ENCODE results near the gene APBA3. TPM values are rescaled to one million over a fixed set of nuclear protein-coding genes. Genes with fewer than 3 reads are reported as not detected.

Gene APBA3
- total RNA-seq, 2 donors from 2014 or later = 20.0 to 35.6 TPM

DNA sequence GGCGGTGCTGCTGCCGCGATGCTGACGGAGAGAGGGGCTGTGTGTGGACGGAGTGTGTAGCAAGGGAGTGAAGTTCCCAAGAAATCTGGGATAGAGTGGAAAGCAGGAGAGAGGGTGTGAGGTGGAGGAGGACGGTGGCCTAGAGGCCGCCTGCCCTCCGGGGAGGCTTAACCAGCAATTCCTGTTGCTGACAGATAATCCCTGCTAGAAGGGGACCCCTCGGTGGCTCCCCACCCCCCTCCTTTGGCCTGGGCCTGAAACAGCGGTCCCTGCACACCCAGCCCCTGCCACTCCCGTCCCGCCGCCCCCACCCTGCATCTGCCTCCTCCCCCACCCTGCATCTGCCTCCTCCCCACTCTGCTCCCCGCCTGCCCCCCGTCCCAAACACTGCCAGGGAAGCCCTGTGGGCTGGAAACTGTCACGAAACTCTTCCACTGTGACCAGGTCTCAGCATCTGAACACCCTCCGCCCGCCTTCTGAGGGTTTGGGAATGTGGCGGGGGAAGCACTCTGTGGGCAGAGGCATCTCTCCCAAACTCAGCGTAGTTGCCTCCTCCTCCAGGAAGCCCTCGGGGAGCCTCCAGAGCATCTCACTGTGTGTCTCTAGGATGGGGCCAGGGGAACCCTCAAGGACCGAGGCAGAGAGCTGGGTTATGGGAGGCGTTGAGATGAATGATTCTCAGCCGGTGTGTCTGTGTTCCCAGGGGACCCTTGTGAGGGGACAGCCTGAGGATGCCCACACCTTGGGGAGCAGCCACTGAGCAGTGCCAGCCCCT, 41.8 kb upstream of the APBA3 start:
- Histone ChIP-seq H3K9me3 (no peaks in the 10 kb centered on the region), H3K36me3 (replicated peaks in 1 of 2; ENCODE audit: insufficient read depth in 1 of 2, low read depth in 2 of 2) (no peaks in the 10 kb centered on the region), H3K27me3 (peaks cover 0 to 17% of the 10 kb centered on the region in 2 donors), H3K4me1 (peaks cover 9% of the 10 kb centered on the region), H3K4me3 (no peak overlapping the region), H3K27ac (no peak overlapping the region)
- intact Hi-C loops (cut with DNase I) = no loop called here
- ATAC-seq = no peak
- WGBS, 2 donors = 67 to 79% methylated on average over 16 to 18 of the region's 24 CpGs
- TF ChIP-seq, protein P1, sequence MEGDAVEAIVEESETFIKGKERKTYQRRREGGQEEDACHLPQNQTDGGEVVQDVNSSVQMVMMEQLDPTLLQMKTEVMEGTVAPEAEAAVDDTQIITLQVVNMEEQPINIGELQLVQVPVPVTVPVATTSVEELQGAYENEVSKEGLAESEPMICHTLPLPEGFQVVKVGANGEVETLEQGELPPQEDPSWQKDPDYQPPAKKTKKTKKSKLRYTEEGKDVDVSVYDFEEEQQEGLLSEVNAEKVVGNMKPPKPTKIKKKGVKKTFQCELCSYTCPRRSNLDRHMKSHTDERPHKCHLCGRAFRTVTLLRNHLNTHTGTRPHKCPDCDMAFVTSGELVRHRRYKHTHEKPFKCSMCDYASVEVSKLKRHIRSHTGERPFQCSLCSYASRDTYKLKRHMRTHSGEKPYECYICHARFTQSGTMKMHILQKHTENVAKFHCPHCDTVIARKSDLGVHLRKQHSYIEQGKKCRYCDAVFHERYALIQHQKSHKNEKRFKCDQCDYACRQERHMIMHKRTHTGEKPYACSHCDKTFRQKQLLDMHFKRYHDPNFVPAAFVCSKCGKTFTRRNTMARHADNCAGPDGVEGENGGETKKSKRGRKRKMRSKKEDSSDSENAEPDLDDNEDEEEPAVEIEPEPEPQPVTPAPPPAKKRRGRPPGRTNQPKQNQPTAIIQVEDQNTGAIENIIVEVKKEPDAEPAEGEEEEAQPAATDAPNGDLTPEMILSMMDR (IDR thresholded peaks at IDR 0.05) = no peak
- TF ChIP-seq POLR2A (IDR thresholded peaks at IDR 0.05) = no peak
- no peak for DNase-seq

DNA sequence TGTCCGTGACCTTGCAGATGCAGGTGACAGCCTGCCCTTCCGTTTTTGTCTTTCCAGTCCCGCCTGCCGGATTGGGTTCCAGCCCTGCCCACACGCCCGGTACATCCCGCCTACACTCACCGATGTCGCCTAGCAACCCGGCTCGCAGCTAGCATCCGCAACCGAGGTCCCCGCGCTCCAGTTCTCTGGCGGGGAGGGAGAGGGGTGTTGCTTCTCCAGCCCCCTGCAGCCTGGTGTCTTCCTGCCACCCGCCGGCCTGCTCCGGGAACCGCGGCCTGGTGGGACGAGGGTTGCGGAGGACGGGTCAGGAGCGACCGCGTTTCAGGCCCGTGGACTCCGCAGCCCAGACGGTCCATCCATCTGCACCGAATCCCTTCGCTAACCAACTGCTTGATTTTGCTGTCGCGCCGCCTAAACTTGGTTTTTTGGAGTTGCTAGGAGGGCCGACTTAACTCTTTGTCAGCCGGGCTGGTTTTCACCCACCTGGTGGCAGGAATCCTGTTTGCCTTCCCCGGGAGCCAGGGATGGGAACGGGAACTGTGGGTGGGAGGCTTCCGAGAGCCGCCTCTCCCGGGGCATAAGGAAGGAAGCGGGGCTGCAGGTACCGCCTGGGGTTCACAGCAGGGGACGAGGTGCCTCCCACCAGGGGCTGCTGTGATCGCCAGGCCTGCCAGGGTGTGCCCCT, 40.1 kb upstream of the APBA3 start:
- WGBS, 2 donors = 3 to 17% methylated on average over 1 to 45 of the region's 46 CpGs
- H3K9me3 ChIP-seq = no peaks in the 10 kb centered on the region
- peak; percentile 30 for ATAC-seq
- H3K4me3 ChIP-seq = no peak overlapping the region
- DNase-seq = peak in 3 of 4 donors; percentile 21 to 31 (median 25)
- peaks cover 0 to 17% of the 10 kb centered on the region in 2 donors for H3K27me3 ChIP-seq
- TF ChIP-seq POLR2A (IDR thresholded peaks at IDR 0.05) = no peak
- TF ChIP-seq, protein P1 (IDR thresholded peaks at IDR 0.05) = no peak
- H3K36me3 ChIP-seq (replicated peaks in 1 of 2; ENCODE audit: insufficient read depth in 1 of 2, low read depth in 2 of 2) = no peaks in the 10 kb centered on the region
- peaks cover 9% of the 10 kb centered on the region for H3K4me1 ChIP-seq
- no peak overlapping the region for H3K27ac ChIP-seq
- intact Hi-C loops (cut with DNase I) = no loop called here

DNA sequence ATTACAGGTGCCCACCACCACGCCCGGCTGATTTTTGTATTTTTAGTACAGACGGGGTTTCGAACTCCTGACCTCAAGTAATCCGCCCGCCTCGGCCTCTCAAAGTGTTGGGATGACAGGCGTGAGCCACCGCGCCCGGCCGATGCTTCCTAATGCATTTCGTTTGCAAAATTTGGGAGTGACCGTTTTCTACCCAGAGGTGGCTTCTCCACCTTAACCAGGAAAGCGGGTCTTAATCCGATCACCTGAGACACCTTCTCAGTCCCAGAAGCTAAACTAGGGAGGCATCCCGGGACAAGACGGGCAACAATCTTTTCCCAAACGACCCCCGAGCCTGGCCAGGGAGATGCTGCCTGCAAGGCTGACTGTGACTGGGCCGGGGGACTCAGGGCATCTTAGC, 39.5 kb upstream of the APBA3 start:
- no peaks in the 10 kb centered on the region for H3K9me3 ChIP-seq
- DNase-seq = no peak
- H3K36me3 ChIP-seq (replicated peaks in 1 of 2; ENCODE audit: insufficient read depth in 1 of 2, low read depth in 2 of 2) = no peaks in the 10 kb centered on the region
- intact Hi-C loops (cut with DNase I) = no loop called here
- TF ChIP-seq, protein P1 (IDR thresholded peaks at IDR 0.05) = no peak
- TF ChIP-seq POLR2A (IDR thresholded peaks at IDR 0.05) = no peak
- no peak overlapping the region for H3K4me3 ChIP-seq
- peaks cover 9% of the 10 kb centered on the region for H3K4me1 ChIP-seq
- ATAC-seq = no peak
- H3K27ac ChIP-seq = no peak overlapping the region
- H3K27me3 ChIP-seq = peaks cover 0 to 17% of the 10 kb centered on the region in 2 donors
- 28 to 60% methylated on average over 9 to 21 of the region's 21 CpGs for WGBS, 2 donors

DNA sequence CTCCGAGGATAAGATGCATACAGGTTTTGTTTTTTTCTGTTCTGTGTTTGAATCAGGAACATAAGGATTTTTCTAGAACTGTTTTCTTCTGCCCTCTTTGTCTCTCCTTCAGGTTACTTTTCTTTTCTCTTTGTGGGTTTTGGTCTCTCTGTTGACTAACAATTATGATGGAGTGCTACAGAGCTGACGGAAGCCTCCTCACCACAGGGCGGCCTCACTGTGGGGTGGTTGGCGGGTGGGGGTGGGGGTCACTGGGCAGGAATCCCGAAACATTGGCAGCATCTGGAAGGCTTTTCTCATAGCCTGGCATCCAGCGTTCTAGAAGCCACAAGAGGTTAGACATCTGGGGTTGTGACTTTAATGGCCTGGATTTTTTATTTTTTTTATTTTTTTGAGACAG, 36.6 kb upstream of the APBA3 start:
- Histone ChIP-seq H3K27me3 (peaks cover 0 to 14% of the 10 kb centered on the region in 2 donors), H3K36me3 (replicated peaks in 1 of 2; ENCODE audit: insufficient read depth in 1 of 2, low read depth in 2 of 2) (no peaks in the 10 kb centered on the region), H3K4me3 (no peak overlapping the region), H3K4me1 (peaks cover 9% of the 10 kb centered on the region), H3K27ac (no peak overlapping the region), H3K9me3 (no peaks in the 10 kb centered on the region)
- no peak for DNase-seq
- WGBS, 2 donors = 57 to 60% methylated on average over 6 of the region's 6 CpGs
- TF ChIP-seq, protein P1 (IDR thresholded peaks at IDR 0.05) = no peak
- TF ChIP-seq POLR2A (IDR thresholded peaks at IDR 0.05) = no peak
- ATAC-seq = no peak
- intact Hi-C loops (cut with DNase I) = no loop called here
